H1 (cell line): ENCODE results near the gene API5. TPM values are rescaled to one million over a fixed set of nuclear protein-coding genes. Genes with fewer than 3 reads are reported as not detected.
A peak's percentile ranks its signal among the peaks of the same experiment; 100 is the strongest.

ENCODE experiments used
- CTCF ChIA-PET: fragments of 300-600 bp; sonication (Branson Sonifier 250); formaldehyde crosslinking; loops from one replicate; lab custom pipeline; 2021; ENCODE audit not compliant: partially characterized antibody; lab: Charles Lee
- POLR2A ChIA-PET: fragments of 300-600 bp; sonication (Branson Sonifier 250); formaldehyde crosslinking; loops from one replicate; lab custom pipeline; 2021; ENCODE audit warnings: inconsistent platforms; ENCODE audit not compliant: partially characterized antibody; lab: Charles Lee
- DNase-seq, 2 experiments: peaks; one replicate each; pipeline versions ENCODE4 v3.0.0 to v3.0.0-alpha.2; 2010 to 2022; ENCODE audit warnings: low spot score in 2 of 2, low read depth in 1 of 2, mixed read lengths in 1 of 2
- FAIRE-seq: peaks from 2 replicates; lab custom pipeline; 2011; peaks lifted over from hg19 to GRCh38; lab: Jason Lieb, UNC
- H2AFZ ChIP-seq: 2 replicates; pipeline ENCODE4 v1.8.1; 2012; ENCODE audit warnings: low read length, inconsistent platforms
- H2AK5ac ChIP-seq: 2 replicates; pipeline ENCODE4 v1.6.1; 2013; ENCODE audit warnings: low read depth, low read length
- H2BK120ac ChIP-seq: replicated peaks from 2 replicates; pipeline ENCODE3; 2013; ENCODE audit warnings: low read depth, low read length, inconsistent platforms
- H2BK12ac ChIP-seq: 2 replicates; pipeline ENCODE4 v1.6.1; 2013; ENCODE audit warnings: low read depth, low read length
- H2BK15ac ChIP-seq: 2 replicates; pipeline ENCODE4 v1.6.1; 2013; ENCODE audit warnings: low read length
- H2BK20ac ChIP-seq: 2 replicates; pipeline ENCODE4 v1.6.1; 2013; ENCODE audit warnings: low read length
- H2BK5ac ChIP-seq: 2 replicates; pipeline ENCODE4 v1.6.1; 2013; ENCODE audit warnings: low read depth, low read length
- H3K14ac ChIP-seq: 2 replicates; pipeline ENCODE4 v1.6.1; 2013; ENCODE audit warnings: inconsistent platforms; ENCODE audit not compliant: insufficient read length
- H3K18ac ChIP-seq: 2 replicates; pipeline ENCODE4 v1.6.1; 2013; ENCODE audit warnings: low read length; ENCODE audit errors: extremely low read depth
- H3K23ac ChIP-seq: 2 replicates; pipeline ENCODE4 v1.6.1; 2013; ENCODE audit warnings: inconsistent platforms; ENCODE audit not compliant: insufficient read length
- H3K23me2 ChIP-seq: 2 replicates; pipeline ENCODE4 v1.6.1; 2013; ENCODE audit warnings: low read depth, low read length
- H3K27ac ChIP-seq: 2 replicates; pipeline ENCODE4 v1.6.1; 2011; ENCODE audit warnings: low read depth, low read length, inconsistent platforms
- H3K27me3 ChIP-seq, 4 experiments: replicated peaks in 1 of 4; 1 replicate in 1 of 4; 2 replicates in 3 of 4; pipeline versions ENCODE4 v1.6.1 to v1.8.1; 2011 to 2013; ENCODE audit warnings: low read length in 3 of 4, mild to moderate bottlenecking in 3 of 4, inconsistent platforms in 2 of 4, mixed read lengths in 2 of 4, moderate library complexity in 1 of 4; ENCODE audit not compliant: control insufficient read depth in 3 of 4, insufficient read depth in 3 of 4; ENCODE audit errors: extremely low read depth in 1 of 4
- H3K36me3 ChIP-seq, 4 experiments: 2 replicates each; pipeline versions ENCODE4 v1.6.1 to v1.8.1; 2011 to 2013; ENCODE audit warnings: mild to moderate bottlenecking in 4 of 4, low read length in 3 of 4, moderate library complexity in 2 of 4, control low read depth in 1 of 4, inconsistent platforms in 1 of 4; ENCODE audit not compliant: insufficient read depth in 4 of 4, control insufficient read depth in 2 of 4
- H3K4ac ChIP-seq: replicated peaks from 2 replicates; pipeline ENCODE3; 2013; ENCODE audit warnings: low read length, low read depth, mixed read lengths, inconsistent platforms; ENCODE audit not compliant: insufficient read length
- H3K4me1 ChIP-seq, 4 experiments: replicated peaks in 1 of 4; 1 replicate in 1 of 4; 2 replicates in 3 of 4; pipeline versions ENCODE4 v1.6.1 to v1.8.1; 2011 to 2013; ENCODE audit warnings: low read length in 3 of 4, inconsistent platforms in 2 of 4, mixed read lengths in 1 of 4; ENCODE audit not compliant: insufficient read depth in 4 of 4, control insufficient read depth in 3 of 4
- H3K4me2 ChIP-seq, 2 experiments: 2 replicates each; pipeline versions ENCODE4 v1.6.1 to v1.8.1; 2011 to 2013; ENCODE audit warnings: low read depth in 2 of 2, low read length in 2 of 2, control low read depth in 1 of 2, inconsistent platforms in 1 of 2, mild to moderate bottlenecking in 1 of 2; ENCODE audit not compliant: insufficient read depth in 1 of 2
- H3K4me3 ChIP-seq, 4 experiments: fragments of 200-600, 300-600 bp in 1 of 4; sonication (generic), shearing (Covaris generic), sonication (Bioruptor Twin) in 1 of 4; 2 replicates each; pipeline versions ENCODE4 v1.5.1 to v1.8.1; 2011 to 2016; ENCODE audit warnings: low read length in 4 of 4, low read depth in 3 of 4, control low read depth in 2 of 4, inconsistent platforms in 2 of 4, mild to moderate bottlenecking in 2 of 4, mixed read lengths in 1 of 4, moderate library complexity in 1 of 4; ENCODE audit not compliant: insufficient read depth in 2 of 4; ENCODE audit errors: extremely low read depth in 1 of 4
- H3K56ac ChIP-seq: replicated peaks from 2 replicates; pipeline ENCODE3; 2013; ENCODE audit warnings: low read depth, mild to moderate bottlenecking, mixed read lengths, low read length, inconsistent platforms; ENCODE audit not compliant: insufficient read length
- H3K79me1 ChIP-seq: 2 replicates; pipeline ENCODE4 v1.6.1; 2013; ENCODE audit warnings: low read depth, low read length, control low read depth
- H3K79me2 ChIP-seq, 2 experiments: 2 replicates each; pipeline versions ENCODE4 v1.6.1 to v1.8.1; 2012 to 2013; ENCODE audit warnings: low read length in 2 of 2, mild to moderate bottlenecking in 2 of 2, inconsistent platforms in 1 of 2; ENCODE audit not compliant: insufficient read depth in 2 of 2, control insufficient read depth in 1 of 2
- H3K9ac ChIP-seq, 4 experiments: replicated peaks in 1 of 4; 1 replicate in 1 of 4; 2 replicates in 3 of 4; pipeline versions ENCODE4 v1.6.1 to v1.8.1; 2011 to 2013; ENCODE audit warnings: low read depth in 3 of 4, low read length in 3 of 4, control low read depth in 2 of 4, mild to moderate bottlenecking in 2 of 4, moderate library complexity in 2 of 4, inconsistent platforms in 1 of 4; ENCODE audit errors: extremely low read depth in 1 of 4
- H3K9me3 ChIP-seq, 2 experiments: 2 replicates each; pipeline versions ENCODE4 v1.6.1 to v1.8.1; 2012 to 2013; ENCODE audit warnings: mild to moderate bottlenecking in 2 of 2, moderate library complexity in 2 of 2, control low read depth in 1 of 2, inconsistent platforms in 1 of 2, low read depth in 1 of 2, low read length in 1 of 2, mixed read lengths in 1 of 2; ENCODE audit not compliant: insufficient read depth in 2 of 2
- H4K20me1 ChIP-seq, 2 experiments: replicated peaks in 1 of 2; 2 replicates each; pipeline versions ENCODE3 to v1.8.1; 2011 to 2013; ENCODE audit warnings: inconsistent platforms in 2 of 2, low read length in 2 of 2, mild to moderate bottlenecking in 1 of 2; ENCODE audit not compliant: insufficient read depth in 2 of 2, control insufficient read depth in 1 of 2
- H4K5ac ChIP-seq: 2 replicates; pipeline ENCODE4 v1.6.1; 2013; ENCODE audit warnings: low read length, low read depth, mixed read lengths, inconsistent platforms; ENCODE audit not compliant: insufficient read length
- H4K8ac ChIP-seq: 2 replicates; pipeline ENCODE4 v1.8.0; 2013; ENCODE audit warnings: mild to moderate bottlenecking, moderate library complexity, low read length, inconsistent platforms; ENCODE audit not compliant: insufficient read depth; ENCODE audit errors: extremely low read depth
- H4K91ac ChIP-seq: replicated peaks from 2 replicates; pipeline ENCODE3; 2013; ENCODE audit warnings: low read length, mixed read lengths, inconsistent platforms; ENCODE audit not compliant: insufficient read length
- EGR1 ChIP-seq: IDR thresholded peaks from 2 replicates; pipeline ENCODE4 v1.6.1; 2011; ENCODE audit warnings: low read depth, low read length, borderline replicate concordance
- NANOG ChIP-seq: IDR thresholded peaks from 2 replicates; pipeline ENCODE4 v1.6.1; 2011; ENCODE audit warnings: low read length, low read depth, mild to moderate bottlenecking, inconsistent platforms; ENCODE audit not compliant: insufficient read depth, poor library complexity, severe bottlenecking
- SUZ12 ChIP-seq: fragments of 200-600 bp; sonication (generic); IDR thresholded peaks from 2 replicates; pipeline ENCODE4 v1.6.1; 2012; ENCODE audit warnings: mild to moderate bottlenecking, inconsistent platforms, low read length, moderate library complexity, mixed read lengths
- WGBS, 2 experiments: shearing (Covaris generic) in 1 of 2; methylation state at CpG; one replicate each; pipeline versions ENCODE4 v1.1.6 to v1.1.7; 2013 to 2015; ENCODE audit warnings: low lambda C conversion rate in 2 of 2, mixed read lengths in 2 of 2, inconsistent platforms in 1 of 2, low coverage in 1 of 2, missing lambda C conversion rate in 1 of 2; ENCODE audit not compliant: insufficient replicate concordance in 2 of 2, insufficient coverage in 1 of 2, insufficient read length in 1 of 2; ENCODE audit errors: extremely low coverage in 1 of 2, missing lambda C conversion rate in 1 of 2; 5-methylcytosine and 5-hydroxymethylcytosine counted together
- polyA plus RNA-seq, 7 experiments: library from polyadenylated mRNA; depleted of rRNA in 3 of 7; stranded (reverse) in 5 of 7; unstranded in 2 of 7; fragments of >200 nt in 5 of 7; fragments of 200-250 nt in 2 of 7; gene quantifications; 1 replicate in 5 of 7; 2 replicates in 1 of 7; 4 replicates in 1 of 7; pipeline versions ENCODE4 v1.2.1 to v1.2.3, GENCODE V29; 2011 to 2013; ENCODE audit warnings: missing spikeins in 2 of 7, mixed read lengths in 2 of 7
- total RNA-seq: library from RNA; stranded (reverse); fragmentation: NEBNext Ultra II Directional; extraction: Animal tissue kit (Norgen Biotek cat#: 25700); gene quantifications from 2 replicates; pipeline ENCODE4 v1.2.1, GENCODE V29; 2021

API5 gene
- total and polyA plus RNA-seq, 2 of the 8 experiments (the other 6 are each of a cell fraction or from before 2014, with no cell fraction given) = 39.1 to 155 TPM

DNA sequence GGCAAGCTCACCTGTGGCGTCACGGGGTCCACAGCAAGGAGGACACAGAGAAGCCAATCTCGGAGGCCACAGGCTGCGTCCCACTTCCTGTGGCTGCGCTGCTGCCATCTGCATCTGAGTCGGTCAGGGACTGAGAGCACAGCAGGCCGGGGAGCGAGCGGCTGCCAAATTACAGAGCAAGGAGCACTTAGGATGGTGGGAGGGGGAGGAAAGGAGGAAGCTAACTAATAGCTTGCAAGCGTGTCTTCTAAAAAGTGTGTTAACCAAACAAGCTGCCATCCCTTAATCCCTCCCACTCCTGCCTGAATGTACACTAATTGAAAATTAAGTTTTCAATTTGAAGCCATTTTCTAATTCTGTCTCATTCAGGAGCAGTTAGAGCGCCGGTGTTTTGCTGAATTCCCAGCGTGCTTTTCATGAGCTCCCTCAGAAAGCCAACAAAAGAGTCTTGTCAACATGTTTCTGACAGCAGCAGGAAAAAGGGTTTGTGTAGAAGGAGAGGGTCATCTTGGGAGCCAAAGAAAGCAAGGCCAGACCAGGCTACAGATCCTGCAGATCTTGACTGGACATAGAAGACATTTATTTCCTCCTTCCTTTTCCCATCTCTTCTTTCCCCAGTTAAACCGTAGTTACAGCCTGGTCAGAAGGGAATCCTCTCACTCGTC is 42.4 kb upstream of the API5 start:
- peak overlapping the region; percentile 21 to 35; a peak in 3 of 4 replicates for H3K4me2 ChIP-seq
- TF ChIP-seq EGR1 (0 out of 2 replicates have a peak, but pooled peaks have one; percentile 12), NANOG (no peak), SUZ12 (no peak)
- H2BK5ac ChIP-seq = no peak overlapping the region
- H3K9ac ChIP-seq = no peak overlapping the region
- WGBS, 2 experiments = 60% methylated on average over 15 of the region's 15 CpGs; no CpG with 5 or more reads in 1 of the 2 experiments
- no peak overlapping the region for H4K5ac ChIP-seq
- peak overlapping the region in 1 of 4 experiments; percentile 25; a peak in 1 of 8 replicates for H3K4me3 ChIP-seq
- H3K4ac ChIP-seq = no peak overlapping the region
- H4K91ac ChIP-seq = no peak overlapping the region
- H3K36me3 ChIP-seq = no peaks in the 10 kb centered on the region
- no peak overlapping the region for H2BK12ac ChIP-seq
- POLR2A ChIA-PET = interaction anchor here (1.0 kb wide), 1 partner anchor 43 kb away, joined by 3 read pairs; no protein-coding TSS in a partner anchor
- no peaks in the 10 kb centered on the region for H3K27me3 ChIP-seq
- H2BK20ac ChIP-seq = no peak overlapping the region
- no peak overlapping the region for H3K56ac ChIP-seq
- no peaks in the 10 kb centered on the region for H3K9me3 ChIP-seq
- H2AK5ac ChIP-seq = no peak overlapping the region
- no peak overlapping the region for H3K14ac ChIP-seq
- H3K79me1 ChIP-seq = no peaks in the 10 kb centered on the region
- no peak overlapping the region for H3K18ac ChIP-seq
- H3K79me2 ChIP-seq = no peaks in the 10 kb centered on the region
- no peak overlapping the region for H3K23ac ChIP-seq
- no peaks in the 10 kb centered on the region for H4K20me1 ChIP-seq
- peaks cover 0 to 3% (median 1%) of the 10 kb centered on the region in 4 experiments; a peak in 3 of 7 replicates for H3K4me1 ChIP-seq
- peak overlapping the region; percentile 97 for H2AFZ ChIP-seq
- no peak overlapping the region for H4K8ac ChIP-seq
- H3K23me2 ChIP-seq = no peaks in the 10 kb centered on the region
- H3K27ac ChIP-seq = no peak overlapping the region
- no peak overlapping the region for H2BK120ac ChIP-seq
- CTCF ChIA-PET = interaction anchor here (0.9 to 4.9 kb wide), 6 partner anchors 10 to 297 kb away, joined by 3 to 33 read pairs (median 4); no protein-coding TSS in a partner anchor
- FAIRE-seq = no peak
- H2BK15ac ChIP-seq = no peak overlapping the region
- DNase-seq = no peak
